Coronary artery (tissue), 2 donors: ENCODE results near the gene HCAR3.
A peak's percentile ranks its signal among the peaks of the same experiment; 100 is the strongest.
"Not testable (repeated sequence)": the region's sequence is repeated elsewhere in the genome, so short reads cannot be mapped to it uniquely, and the experiment has no call there.

Experiments
- DNase-seq: peaks from one replicate; pipeline ENCODE4 v3.0.0-alpha.2; 2017; ENCODE audit warnings: low spot score
- H3K27ac ChIP-seq, 2 donors: fragments of 200-600 bp; sonication (generic); one replicate each; pipeline ENCODE4 v1.5.1; 2016 to 2019
- H3K4me3 ChIP-seq: fragments of 200-600 bp; sonication (generic); 2 replicates; pipeline ENCODE4 v1.5.1; 2016; ENCODE audit warnings: mild to moderate bottlenecking, moderate library complexity
- TF ChIP-seq, protein P1 (sequence below): fragments of 200-600 bp; sonication (generic); IDR thresholded peaks from one replicate; pipeline ENCODE4 v1.5.1; 2019; ENCODE audit warnings: antibody characterized with exemption

Gene HCAR3

GRCh38 chr12:122716658-122717057, at the start of gene HCAR3:
Gene HCAR3 (minus strand): TSS chr12:122716811. CDS start chr12:122716737, 74 bp downstream.
- H3K4me3 ChIP-seq, DNase-seq, H3K27ac ChIP-seq: not testable (repeated sequence)

- DNase-seq = no peak
- no peak overlapping the region for H3K4me3 ChIP-seq
- no peak overlapping the region for H3K27ac ChIP-seq
- TF ChIP-seq, protein P1, sequence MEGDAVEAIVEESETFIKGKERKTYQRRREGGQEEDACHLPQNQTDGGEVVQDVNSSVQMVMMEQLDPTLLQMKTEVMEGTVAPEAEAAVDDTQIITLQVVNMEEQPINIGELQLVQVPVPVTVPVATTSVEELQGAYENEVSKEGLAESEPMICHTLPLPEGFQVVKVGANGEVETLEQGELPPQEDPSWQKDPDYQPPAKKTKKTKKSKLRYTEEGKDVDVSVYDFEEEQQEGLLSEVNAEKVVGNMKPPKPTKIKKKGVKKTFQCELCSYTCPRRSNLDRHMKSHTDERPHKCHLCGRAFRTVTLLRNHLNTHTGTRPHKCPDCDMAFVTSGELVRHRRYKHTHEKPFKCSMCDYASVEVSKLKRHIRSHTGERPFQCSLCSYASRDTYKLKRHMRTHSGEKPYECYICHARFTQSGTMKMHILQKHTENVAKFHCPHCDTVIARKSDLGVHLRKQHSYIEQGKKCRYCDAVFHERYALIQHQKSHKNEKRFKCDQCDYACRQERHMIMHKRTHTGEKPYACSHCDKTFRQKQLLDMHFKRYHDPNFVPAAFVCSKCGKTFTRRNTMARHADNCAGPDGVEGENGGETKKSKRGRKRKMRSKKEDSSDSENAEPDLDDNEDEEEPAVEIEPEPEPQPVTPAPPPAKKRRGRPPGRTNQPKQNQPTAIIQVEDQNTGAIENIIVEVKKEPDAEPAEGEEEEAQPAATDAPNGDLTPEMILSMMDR = no peak
Observed at GRCh38 chr12:122757568-122757967, 41.0 kb upstream of the HCAR3 start.

GRCh38 chr12:122754790-122755189, 38.2 kb upstream of the HCAR3 start:
- no peak for DNase-seq
- Histone ChIP-seq H3K4me3 (no peak overlapping the region), H3K27ac (no peak overlapping the region)
- TF ChIP-seq, protein P1 = no peak

DNA sequence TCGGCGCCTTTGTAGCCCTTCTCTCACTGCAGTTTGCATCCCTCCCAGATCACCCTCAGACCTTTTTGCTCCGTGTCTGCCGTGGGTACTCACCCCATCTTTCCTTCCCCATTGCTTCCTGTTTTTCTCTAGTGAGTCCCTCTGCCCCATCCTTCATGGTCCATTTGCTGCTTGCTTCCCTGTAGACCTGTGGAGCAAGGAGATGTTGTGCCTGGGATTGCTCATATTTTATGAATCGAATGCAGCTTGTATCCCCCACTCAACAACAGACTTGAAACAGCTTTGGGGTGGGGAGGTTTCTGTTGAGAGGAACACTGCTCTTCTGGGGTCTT, 36.7 kb upstream of the HCAR3 start:
- peak overlapping the region; percentile 97 for H3K4me3 ChIP-seq
- H3K27ac ChIP-seq = peak overlapping the region in 1 of 2 donors; percentile 67
- DNase-seq = no peak
- TF ChIP-seq, protein P1 = no peak

DNA sequence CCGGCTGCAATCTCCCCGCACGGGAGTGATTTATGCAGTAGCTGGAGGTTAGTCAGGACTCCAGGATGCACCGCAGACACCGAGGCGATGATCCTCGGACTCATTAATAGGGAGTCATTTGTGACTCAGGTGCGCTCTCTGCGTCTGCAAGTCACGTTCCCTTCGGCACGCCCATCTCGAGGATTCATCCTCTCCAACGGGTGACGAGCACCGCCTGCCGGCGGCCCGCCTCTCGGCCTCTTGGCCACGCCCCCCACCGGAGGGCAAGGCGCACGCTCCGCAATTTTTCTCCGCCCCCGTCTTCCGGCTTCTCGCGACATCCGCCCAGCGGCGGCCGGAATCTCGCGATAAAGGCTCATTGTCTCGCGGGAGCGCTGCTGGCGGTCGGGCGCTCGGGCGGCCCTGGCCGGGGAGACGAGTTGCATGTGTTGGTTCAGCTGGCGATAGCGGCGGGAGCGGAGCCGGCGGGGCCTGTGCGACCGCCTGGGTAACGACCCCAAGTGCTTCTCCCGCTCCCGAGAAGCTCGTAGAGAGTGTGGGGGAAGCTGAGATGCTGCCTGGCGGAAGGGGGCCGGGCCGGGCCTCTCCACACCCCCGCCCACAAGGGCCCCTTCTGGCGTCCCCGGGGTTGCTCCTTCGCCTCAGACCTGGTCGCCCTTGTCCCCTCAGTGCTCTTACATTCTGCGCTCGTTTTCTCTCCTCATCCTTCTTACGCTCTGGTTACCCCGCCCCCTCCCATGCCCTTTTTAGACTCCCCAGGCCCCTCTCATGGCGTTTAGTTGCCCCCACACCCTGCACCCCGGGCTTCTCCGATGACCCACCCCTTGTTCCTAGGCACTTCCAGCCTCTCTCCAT, 36.1 kb upstream of the HCAR3 start, which contains the start of gene DENR:
Gene DENR (plus strand): TSS at position 361 of the 855 bp plus-strand sequence. CDS start 878 bp downstream, outside the sequence.
- TF ChIP-seq, protein P1 = peak; percentile 30
- Histone ChIP-seq H3K4me3 (peak within 1 kb of the TSS; percentile 97), H3K27ac (peak within 1 kb of the TSS; percentile 67 to 90)
- peak; percentile 99 for DNase-seq

DNA sequence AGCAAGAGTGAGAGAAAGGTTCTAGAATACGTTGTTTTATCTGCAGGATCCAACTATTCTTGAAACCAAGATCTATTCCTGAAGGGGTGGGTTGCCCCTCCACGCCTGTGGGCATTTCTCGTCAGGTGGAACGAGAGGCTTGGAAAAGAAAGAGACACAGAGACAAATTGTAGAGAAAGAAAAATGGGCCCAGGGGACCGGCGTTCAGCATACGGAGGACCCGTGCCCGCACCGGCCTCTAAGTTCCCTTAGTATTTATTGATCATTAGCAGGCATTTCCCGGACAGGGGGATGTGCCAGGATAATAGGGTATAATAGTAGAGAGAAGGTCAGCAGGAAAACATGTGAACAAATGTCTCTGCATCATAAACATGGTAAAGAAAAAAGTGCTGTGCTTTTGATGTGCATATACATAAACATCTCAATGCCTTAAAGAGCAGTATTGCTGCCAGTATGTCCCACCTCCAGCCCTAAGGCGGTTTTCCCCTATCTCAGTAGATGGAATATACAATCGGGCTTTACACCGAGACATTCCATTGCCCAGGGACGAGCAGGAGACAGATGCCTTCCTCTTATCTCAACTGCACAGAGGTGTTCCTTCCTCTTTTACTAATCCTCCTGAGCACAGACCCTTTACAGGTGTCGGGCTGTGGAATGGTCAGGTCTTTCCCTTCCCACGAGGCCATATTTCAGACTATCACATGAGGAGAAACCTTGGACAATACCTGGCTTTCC, 34.3 kb upstream of the HCAR3 start:
- H3K27ac ChIP-seq, DNase-seq, H3K4me3 ChIP-seq: not testable (repeated sequence)

DNA sequence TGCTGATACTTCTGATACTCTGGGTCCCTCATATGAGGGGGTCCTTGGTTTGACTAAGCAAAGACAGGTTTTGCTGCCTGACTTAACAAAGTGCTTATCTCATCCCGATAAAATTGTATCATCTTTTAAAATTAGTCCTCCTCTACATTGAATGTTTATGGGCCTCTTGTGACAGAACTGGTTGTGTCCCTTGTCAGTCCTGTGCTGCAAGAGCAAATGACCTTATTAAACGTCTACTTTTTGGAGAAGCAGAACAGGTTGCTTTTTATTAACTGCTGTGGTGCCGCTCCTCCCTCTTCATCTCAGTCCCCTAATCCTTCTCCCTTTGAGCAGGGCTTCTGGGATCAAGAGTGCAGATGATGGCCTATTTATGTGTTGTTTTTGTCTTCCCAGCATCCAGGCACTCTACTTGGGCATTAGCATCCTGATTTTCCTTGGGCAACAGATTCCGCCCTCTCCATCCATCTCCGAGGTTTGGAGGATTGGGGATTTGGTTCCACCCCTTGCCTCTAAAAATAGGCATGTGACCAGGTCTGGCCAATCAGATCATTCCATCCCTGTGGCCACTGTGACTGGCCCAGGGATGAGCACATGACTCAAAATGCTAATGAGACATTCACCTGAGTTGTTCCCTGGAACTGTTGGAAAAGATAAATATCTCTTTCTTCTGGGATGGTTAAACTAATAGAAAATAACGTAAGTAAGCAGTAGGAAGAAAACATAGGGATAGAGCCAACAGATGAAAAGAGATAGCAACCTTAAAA, 33.1 kb upstream of the HCAR3 start:
- TF ChIP-seq, protein P1 = no peak
- Histone ChIP-seq H3K27ac (no peak overlapping the region), H3K4me3 (no peak overlapping the region)
- DNase-seq = no peak
